GM18867 (cell line): ENCODE results near the gene HNMT.
A peak's percentile ranks its signal among the peaks of the same experiment; 100 is the strongest.

ENCODE experiments used
- ATAC-seq: cut with Tn5 transposase; IDR thresholded peaks from one replicate; pipeline ENCODE4 v1.9.1; 2021; ENCODE audit warnings: mild to moderate bottlenecking, moderate library complexity; ENCODE audit not compliant: unreplicated experiment

HNMT gene

GRCh38 chr2:138009622-138010021, 45.3 kb downstream of the HNMT start:
- ATAC-seq: no peak

DNA sequence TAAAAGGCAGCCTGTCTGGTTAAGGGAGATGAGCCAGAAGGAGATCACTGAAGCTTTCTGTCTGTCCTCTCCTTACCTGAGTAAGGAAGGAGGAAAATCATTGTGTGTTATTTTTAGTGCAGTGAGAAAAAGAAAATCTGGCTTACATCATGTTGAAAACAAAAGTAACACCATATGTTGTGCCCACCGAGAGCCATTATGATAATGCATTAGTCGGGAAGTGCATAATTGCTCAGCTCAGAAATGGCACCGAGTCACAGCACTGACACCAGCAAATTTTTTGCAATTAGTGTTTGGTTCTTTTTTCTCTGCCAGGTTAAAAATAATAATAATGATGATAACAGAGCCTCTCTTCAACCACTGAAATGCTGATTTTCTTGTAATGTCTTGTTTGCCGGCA, 46.6 kb downstream of the HNMT start:
- ATAC-seq: peak; percentile 67

GRCh38 chr2:138012082-138012481, 47.8 kb downstream of the HNMT start:
- no peak for ATAC-seq

GRCh38 chr2:138012968-138013367, 48.7 kb downstream of the HNMT start:
- ATAC-seq: peak; percentile 47

GRCh38 chr2:138013639-138014038, 49.4 kb downstream of the HNMT start:
- ATAC-seq: no peak

DNA sequence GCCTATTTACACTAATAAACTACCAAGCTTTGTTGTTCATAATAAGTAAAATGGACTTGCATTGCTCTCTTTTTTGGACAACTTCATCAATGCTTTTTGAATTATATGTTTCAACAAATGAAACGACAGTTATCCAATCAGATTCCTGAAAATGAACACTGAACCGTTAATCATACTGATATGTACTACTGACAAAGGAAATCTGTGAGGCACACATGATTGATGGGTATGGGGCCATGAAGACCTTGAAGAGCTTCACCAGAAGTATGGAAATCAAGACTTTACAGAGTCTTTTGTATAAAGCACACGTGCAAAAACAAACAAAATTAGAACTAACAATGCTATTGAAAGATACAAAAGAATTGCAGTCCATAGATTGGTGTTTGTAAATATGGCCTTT, 51.2 kb downstream of the HNMT start:
- no peak for ATAC-seq

DNA sequence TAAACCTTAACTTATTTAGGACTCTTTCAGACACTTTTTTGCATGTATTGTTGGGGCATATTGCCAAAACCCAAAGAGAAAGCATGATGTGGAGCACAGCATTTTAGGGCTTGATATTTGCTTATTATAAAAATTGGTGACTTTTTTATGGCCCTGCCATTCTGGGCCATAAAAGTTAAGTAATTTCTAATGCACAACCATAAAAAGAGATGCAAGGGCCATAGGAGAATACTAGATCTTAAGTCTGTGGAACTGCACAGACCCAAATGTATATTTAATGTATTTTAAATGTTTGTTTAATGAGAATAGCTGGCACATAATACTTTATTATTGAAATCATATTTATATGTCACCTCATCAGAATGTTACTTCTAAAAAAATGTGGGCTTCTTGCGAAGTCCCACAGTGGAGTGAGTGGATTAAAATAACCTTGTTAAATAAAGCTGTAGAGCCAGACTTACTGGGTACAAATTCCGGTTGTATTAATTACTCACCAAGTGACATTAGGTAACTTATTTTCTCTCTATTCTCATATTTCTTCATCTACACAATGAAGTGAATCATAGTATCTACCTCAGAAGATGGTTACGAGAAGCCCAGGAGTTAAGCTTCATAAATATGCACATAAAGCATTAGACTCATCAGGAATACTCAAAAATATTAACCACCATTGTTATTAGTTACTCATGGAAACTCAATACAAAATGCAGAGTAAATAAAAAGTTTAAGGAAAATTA, 52.2 kb downstream of the HNMT start:
- ATAC-seq: no peak

- no peak for ATAC-seq
These were observed 53.6 kb downstream of the HNMT start for GRCh38 chr2:138017824-138018223.

- ATAC-seq: no peak
These were observed 54.8 kb downstream of the HNMT start for GRCh38 chr2:138018866-138019688.

- ATAC-seq: no peak
These were observed 56.2 kb downstream of the HNMT start for GRCh38 chr2:138020432-138020831.

- ATAC-seq: no peak
These were observed 56.9 kb downstream of the HNMT start for GRCh38 chr2:138021154-138021553.

DNA sequence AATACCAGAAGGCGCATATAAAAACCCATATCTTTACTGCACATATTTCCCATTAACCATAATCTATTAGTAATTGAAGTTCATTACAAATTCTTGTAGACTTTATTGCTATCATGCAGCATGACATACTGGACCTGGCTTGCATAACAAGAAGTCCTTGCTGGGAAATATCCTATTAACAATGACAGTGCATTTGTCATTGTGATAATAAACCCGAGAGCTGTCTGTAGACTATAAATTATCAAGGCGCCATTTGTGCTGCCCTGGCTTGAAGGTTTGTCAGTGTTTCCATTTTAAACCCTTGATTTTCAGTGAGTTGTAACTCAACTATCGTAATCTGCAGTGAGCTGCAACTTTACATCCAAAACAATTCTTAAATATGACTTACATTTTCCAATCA, 59.0 kb downstream of the HNMT start:
- ATAC-seq: no peak

DNA sequence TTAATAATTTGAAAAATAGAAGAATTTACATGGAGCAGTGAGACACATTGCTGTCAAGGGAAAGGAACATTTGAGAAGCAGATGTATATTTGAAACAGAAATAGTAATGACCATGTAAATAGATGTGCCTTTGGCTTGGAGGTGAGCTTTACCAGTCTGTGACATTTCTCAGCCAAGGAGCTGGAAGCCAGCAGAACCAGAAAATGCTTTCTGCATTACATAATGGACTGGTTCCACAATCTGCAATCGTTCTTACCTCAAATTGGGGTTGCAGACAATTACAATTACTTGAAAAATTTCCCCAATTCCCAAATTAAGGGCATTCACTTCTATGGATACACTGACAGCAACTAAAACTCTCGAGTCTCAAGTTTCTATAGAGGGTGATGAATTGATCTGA, 59.7 kb downstream of the HNMT start:
- no peak for ATAC-seq

GRCh38 chr2:138026111-138027020, 62.1 kb downstream of the HNMT start:
- ATAC-seq: no peak

DNA sequence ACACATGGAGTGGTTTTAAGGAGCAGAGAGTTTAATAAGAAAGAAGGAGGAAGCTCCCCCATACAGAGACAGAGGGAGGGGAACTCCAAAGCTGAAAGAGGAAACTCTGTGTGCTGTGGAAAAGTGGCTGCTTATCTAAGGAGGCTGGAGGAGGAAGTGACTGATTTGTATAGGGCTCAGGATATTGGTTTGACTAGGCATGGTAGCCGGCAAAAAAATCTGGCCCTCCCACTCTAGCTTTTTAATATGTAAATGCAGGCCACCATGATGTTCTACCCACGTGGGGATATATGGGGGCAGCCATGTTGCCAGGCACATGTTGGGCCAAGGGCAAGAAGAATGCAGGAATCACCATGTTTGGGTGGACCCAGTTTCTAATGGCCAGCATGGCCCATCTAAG, 64.3 kb downstream of the HNMT start:
- peak; percentile 47 for ATAC-seq

DNA sequence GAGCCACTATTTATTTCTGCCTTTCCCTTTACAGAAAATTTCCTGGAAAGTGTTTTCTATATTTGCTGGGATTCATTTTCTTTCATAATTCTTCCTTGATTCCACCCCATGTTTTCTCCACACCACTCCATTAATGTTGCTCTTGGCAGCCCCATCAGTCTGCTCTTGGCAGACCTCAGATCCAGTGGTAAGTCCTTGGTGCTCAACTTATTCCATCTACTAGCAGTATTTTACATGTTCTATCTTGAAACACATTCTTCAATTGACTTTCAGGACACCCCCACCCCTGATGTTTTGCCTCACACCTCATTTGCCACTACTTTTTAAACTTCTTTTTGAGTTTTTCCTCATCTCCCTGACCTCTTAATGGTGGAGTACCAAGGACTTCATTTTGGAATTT, 65.0 kb downstream of the HNMT start:
- ATAC-seq: no peak

GRCh38 chr2:138030459-138030858, 66.2 kb downstream of the HNMT start:
- peak; percentile 75 for ATAC-seq

DNA sequence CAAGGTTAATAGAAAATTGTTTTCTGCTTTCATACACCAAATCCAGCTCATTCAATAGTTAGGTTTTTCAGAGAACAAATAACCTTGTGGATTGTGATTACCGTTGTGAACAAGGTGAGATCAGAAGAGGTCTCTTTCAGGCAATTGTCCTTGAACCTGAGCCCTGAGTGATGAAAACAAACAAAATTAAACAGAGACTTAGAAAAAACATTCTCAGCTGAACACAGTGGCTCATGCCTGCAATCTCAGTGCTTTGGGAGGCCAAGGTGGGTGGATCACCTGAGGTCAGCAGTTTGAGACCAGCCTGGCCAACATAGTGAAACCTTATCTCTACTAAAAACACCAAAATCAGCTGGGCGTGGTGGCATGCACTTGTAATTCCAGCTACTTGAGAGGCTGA, 68.1 kb downstream of the HNMT start:
- ATAC-seq: no peak

DNA sequence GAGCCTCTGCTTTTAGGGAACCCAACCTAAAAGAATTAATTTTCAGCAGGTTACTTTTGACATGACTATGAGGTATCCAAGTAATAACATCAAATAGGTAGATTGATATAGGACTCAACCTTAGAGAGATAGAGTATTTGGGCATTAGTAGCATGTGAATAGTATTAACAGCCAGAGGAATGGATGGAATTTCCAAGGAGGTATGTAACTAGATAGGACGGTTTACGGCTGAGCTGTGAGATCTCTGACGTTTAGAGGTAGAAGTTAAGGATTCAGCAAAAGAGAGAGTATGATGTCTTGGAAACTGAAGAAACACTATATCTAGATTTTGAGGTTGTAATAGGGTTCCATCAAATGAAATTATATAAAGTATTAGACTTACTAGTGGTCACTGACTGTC, 70.3 kb downstream of the HNMT start:
- no peak for ATAC-seq

DNA sequence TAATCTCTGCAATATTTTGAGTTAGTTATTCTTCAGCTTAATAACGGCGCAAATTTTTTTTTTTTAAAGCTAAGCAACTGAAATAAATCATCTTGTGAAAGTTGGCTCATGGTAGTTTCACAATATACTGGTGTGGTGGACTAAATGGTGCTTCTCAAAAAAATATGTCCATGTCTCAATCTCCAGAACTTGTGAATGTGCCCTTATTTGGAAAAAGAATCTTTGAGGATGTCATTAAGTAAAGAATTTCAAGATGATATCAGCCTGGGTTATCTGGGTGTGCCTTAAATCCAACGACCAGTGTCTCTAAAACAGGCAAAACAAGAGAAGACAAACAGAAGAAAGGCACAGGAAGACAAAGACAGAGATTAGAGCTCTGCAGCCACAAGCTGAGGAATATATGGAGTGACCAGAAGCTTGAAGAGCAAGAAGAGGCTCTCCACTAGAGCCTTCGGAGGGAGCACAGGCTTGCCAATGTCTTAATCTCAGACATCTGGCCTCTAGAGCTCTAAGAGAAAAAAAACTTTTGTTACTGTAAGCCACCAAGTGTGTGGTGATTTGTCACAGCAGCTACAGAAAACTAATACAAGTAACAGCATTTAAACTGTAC, 71.4 kb downstream of the HNMT start:
- no peak for ATAC-seq

GRCh38 chr2:138036522-138036921, 72.2 kb downstream of the HNMT start:
- ATAC-seq: no peak
